PC-9 (cell line): Measurements from ENCODE around the gene PLCD3. TPM values are rescaled to one million over a fixed set of nuclear protein-coding genes. Genes with fewer than 3 reads are reported as not detected.
A peak's percentile ranks its signal among the peaks of the same experiment; 100 is the strongest.

ENCODE experiments used
- BruUV-seq: library from RNA; stranded (reverse); fragments of 400-500 nt; replicated peaks from 2 replicates; lab custom pipeline; 2021; lab: Mats Ljungman, UMichigan
- CTCF ChIA-PET: fragments of 300-600 bp; sonication (Branson Sonifier 250); formaldehyde crosslinking; loops from one replicate; lab custom pipeline; 2022; ENCODE audit warnings: antibody characterized with exemption; lab: Charles Lee
- POLR2A ChIA-PET: fragments of 300-600 bp; sonication (Branson Sonifier 250); formaldehyde crosslinking; loops from one replicate; lab custom pipeline; 2022; ENCODE audit warnings: antibody characterized with exemption; ENCODE audit not compliant: unreplicated experiment; lab: Charles Lee
- DNase-seq, 2 experiments: peaks; one replicate each; pipeline versions ENCODE4 v3.0.0 to v3.0.0-alpha.2; 2015 to 2022; ENCODE audit warnings: mixed read lengths in 1 of 2
- H2AFZ ChIP-seq: fragments of 200-600 bp; sonication (generic); 2 replicates; pipeline ENCODE4 v1.8.1; 2017; ENCODE audit warnings: antibody characterized with exemption
- H3F3A ChIP-seq: fragments of 200-600 bp; sonication (generic); 2 replicates; pipeline ENCODE4 v1.8.1; 2017; ENCODE audit warnings: antibody characterized with exemption, mild to moderate bottlenecking, low read depth; ENCODE audit not compliant: insufficient read depth
- H3K27ac ChIP-seq: fragments of 200-600 bp; sonication (generic); 2 replicates; pipeline ENCODE4 v1.6.1; 2016; ENCODE audit warnings: mixed run types
- H3K27me3 ChIP-seq: fragments of 200-600 bp; sonication (generic); 2 replicates; pipeline ENCODE4 v1.6.1; 2016; ENCODE audit warnings: low read depth, mixed run types; ENCODE audit not compliant: insufficient read depth
- H3K36me3 ChIP-seq: fragments of 200-600 bp; sonication (generic); 2 replicates; pipeline ENCODE4 v1.6.1; 2016; ENCODE audit warnings: low read depth, mixed run types
- H3K4me1 ChIP-seq: fragments of 200-600 bp; sonication (generic); replicated peaks from 2 replicates; pipeline ENCODE4 v1.6.1; 2016; ENCODE audit warnings: mixed run types; ENCODE audit not compliant: insufficient read depth
- H3K4me2 ChIP-seq: fragments of 200-600 bp; sonication (generic); 2 replicates; pipeline ENCODE4 v1.6.1; 2017; ENCODE audit warnings: mixed run types
- H3K4me3 ChIP-seq: fragments of 200-600 bp; sonication (generic); 2 replicates; pipeline ENCODE4 v1.6.1; 2016; ENCODE audit warnings: mixed run types
- H3K79me2 ChIP-seq: fragments of 200-600 bp; sonication (generic); 2 replicates; pipeline ENCODE4 v1.6.1; 2017; ENCODE audit warnings: low read depth, mixed run types
- H3K9me2 ChIP-seq: fragments of 200-600 bp; sonication (generic); 2 replicates; pipeline ENCODE4 v1.8.1; 2017; ENCODE audit warnings: mild to moderate bottlenecking; ENCODE audit not compliant: insufficient read depth
- H3K9me3 ChIP-seq: fragments of 200-600 bp; sonication (generic); 2 replicates; pipeline ENCODE4 v1.8.1; 2016; ENCODE audit warnings: low read depth; ENCODE audit not compliant: insufficient read depth
- H4K20me1 ChIP-seq: fragments of 200-600 bp; sonication (generic); 2 replicates; pipeline ENCODE4 v1.8.1; 2017; ENCODE audit not compliant: insufficient read depth
- CTCF ChIP-seq: fragments of 200-600 bp; sonication (generic); conservative IDR thresholded peaks from 2 replicates; pipeline ENCODE4 v1.6.1; 2017; ENCODE audit warnings: mixed run types, antibody characterized with exemption, mild to moderate bottlenecking, moderate library complexity
- EZH2 ChIP-seq: fragments of 200-600 bp; sonication (generic); IDR thresholded peaks from 2 replicates; pipeline ENCODE4 v1.8.0; 2017; ENCODE audit warnings: antibody characterized with exemption, low read depth
- intact Hi-C: fragments of 100-400 bp; cut with micrococcal nuclease; formaldehyde crosslinking; loops from one replicate; pipeline ENCODE4 v1.10.0; 2022; ENCODE audit not compliant: unreplicated experiment
- total RNA-seq: library from RNA; stranded (reverse); gene quantifications from 2 replicates; pipeline ENCODE4 v1.2.3, GENCODE V29; 2021

PLCD3 gene
- total RNA-seq, 1 experiment from 2014 or later, result 92.4 TPM

GRCh38 chr17:45162025-45162687 is 29.8 kb upstream of the PLCD3 start:
- Histone ChIP-seq H3F3A (peaks cover 29% of the 10 kb centered on the region), H3K27ac (0 out of 2 replicates have a peak overlapping the region, but pooled peaks have one; percentile 12), H3K9me3 (no peaks in the 10 kb centered on the region), H3K36me3 (peaks cover 7% of the 10 kb centered on the region; the same call in 1 of the 2 replicates), H3K79me2 (peaks cover 47% of the 10 kb centered on the region), H3K9me2 (no peaks in the 10 kb centered on the region), H2AFZ (peak overlapping the region; percentile 54; the same call in 1 of the 2 replicates), H3K27me3 (no peaks in the 10 kb centered on the region), H3K4me1 (peaks cover 46% of the 10 kb centered on the region), H3K4me3 (peak overlapping the region; percentile 61), H4K20me1 (no peaks in the 10 kb centered on the region; the same call in 1 of the 2 replicates), H3K4me2 (peak overlapping the region; percentile 78)
- ChIA-PET CTCF (interaction anchor here (1.0 to 1.7 kb wide), 4 partner anchors 10 to 36 kb away, joined by 4 to 10 read pairs (median 7); partner anchors contain the start of gene ACBD4), POLR2A (interaction anchor here (0.5 to 3.5 kb wide), 8 partner anchors 8 to 1693 kb away, joined by 3 to 100 read pairs (median 6); partner anchors contain the start of gene HEXIM1)
- DNase-seq, result no peak
- BruUV-seq, result no TSS peak
- intact Hi-C loops, result no loop called here
- TF ChIP-seq CTCF, result no peak
- TF ChIP-seq EZH2, result no peak

DNA sequence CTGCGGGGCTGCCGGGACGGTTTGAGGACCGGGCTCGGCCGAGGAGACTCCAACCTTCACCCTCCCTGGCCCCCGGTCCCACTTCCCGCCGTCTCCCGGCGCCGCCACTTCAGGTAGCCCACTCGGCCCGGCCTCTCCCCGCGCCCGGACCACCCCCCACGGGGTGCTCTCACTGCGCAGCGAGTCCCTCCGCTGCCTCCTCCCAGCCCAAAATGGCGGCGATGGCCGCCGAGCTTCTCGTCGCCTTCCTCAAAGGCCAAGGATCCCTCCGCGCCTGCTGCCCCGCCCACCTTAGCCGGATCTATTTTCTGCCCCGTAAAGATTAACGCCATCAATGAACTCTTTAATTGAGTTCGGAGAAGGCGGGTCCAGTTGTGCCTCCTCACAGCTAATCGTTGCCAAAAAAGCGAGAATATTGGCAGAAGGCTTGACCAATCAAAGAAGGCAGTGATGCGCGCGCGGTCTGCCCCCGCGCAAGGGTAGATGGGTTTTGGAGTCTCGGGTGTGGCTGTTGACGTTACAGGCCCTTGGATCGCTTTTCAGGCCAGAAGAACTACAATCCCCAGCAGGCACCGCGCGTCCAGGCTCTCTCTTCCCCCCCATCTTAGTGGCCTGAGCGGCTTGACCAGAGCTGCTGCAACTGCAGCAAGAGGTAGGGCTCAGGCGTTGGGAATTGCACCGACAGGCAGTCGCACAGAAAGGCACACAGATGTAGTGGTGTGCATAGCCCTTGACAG is 29.1 kb upstream of the PLCD3 start, which contains the start of gene HEXIM2:
Gene HEXIM2, plus strand, starts transcription at position 588 of the 737 bp plus-strand sequence. CDS start 919 bp downstream, outside the sequence.
- intact Hi-C loops, result loop anchor here (1.0 kb wide), 2 partner anchors 10 to 13 kb away; partner anchors contain the start of gene HEXIM1
- DNase-seq, result peak; percentile 98 to 99

More for the DNA sequence above, 29.1 kb upstream of the PLCD3 start, which contains the start of gene HEXIM2:
- H3K36me3 ChIP-seq, result peaks cover 7% of the 10 kb centered on the region; the same call in 1 of the 2 replicates
- H3F3A ChIP-seq, result peaks cover 35% of the 10 kb centered on the region
- peak within 1 kb of the TSS; percentile 93 for H3K27ac ChIP-seq
- TF ChIP-seq CTCF, result no peak; the same call in 1 of the 2 replicates
- no peak for TF ChIP-seq EZH2
- H3K9me2 ChIP-seq, result no peaks in the 10 kb centered on the region
- ChIA-PET CTCF (interaction anchor here (0.6 to 1.7 kb wide), 6 partner anchors 9 to 445 kb away, joined by 3 to 11 read pairs (median 7); partner anchors contain the start of gene ACBD4), POLR2A (interaction anchor here (0.5 to 3.5 kb wide), 12 partner anchors 9 to 1692 kb away, joined by 3 to 100 read pairs (median 4); partner anchors contain the start of genes HEXIM1 and MAP3K14)
- TSS peak; percentile 23 for BruUV-seq
- peaks cover 53% of the 10 kb centered on the region for H3K4me1 ChIP-seq
- H4K20me1 ChIP-seq, result no peaks in the 10 kb centered on the region; the same call in 1 of the 2 replicates
- H3K27me3 ChIP-seq, result no peaks in the 10 kb centered on the region
- peak within 1 kb of the TSS; percentile 73 for H3K4me3 ChIP-seq
- peak within 1 kb of the TSS; percentile 92 for H3K4me2 ChIP-seq
- no peaks in the 10 kb centered on the region for H3K9me3 ChIP-seq
- peak within 1 kb of the TSS; percentile 54 for H2AFZ ChIP-seq
- H3K79me2 ChIP-seq, result peaks cover 54% of the 10 kb centered on the region
